Astrocyte of the cerebellum (primary cell): ENCODE results near the gene MTCL1.

ENCODE experiments used
- DNase-seq: peaks from one replicate; pipeline ENCODE4 v3.0.0-alpha.2; 2011; ENCODE audit warnings: low read depth
- H3K4me3 ChIP-seq: 2 replicates; pipeline ENCODE4 v1.5.1; 2011; ENCODE audit warnings: mild to moderate bottlenecking, low read depth, low read length, moderate library complexity
- CTCF ChIP-seq: IDR thresholded peaks from 2 replicates; pipeline ENCODE4 v1.5.1; 2012; ENCODE audit warnings: low read length, low read depth, moderate library complexity, mild to moderate bottlenecking; ENCODE audit errors: missing control alignments
- in situ Hi-C: cut with HindIII; loops from 2 replicates; pipeline ENCODE4 v1.10.0; 2017; ENCODE audit warnings: low sequenced_read_pairs

The MTCL1 gene

GRCh38 chr18:8696749-8697211 lies 8.6 kb upstream of the MTCL1 start:
- H3K4me3 ChIP-seq: no peak overlapping the region
- peak; percentile 94 for TF ChIP-seq CTCF
- in situ Hi-C loops: loop anchor here (5.0 kb wide), 2 partner anchors 39 to 51 kb away; no protein-coding TSS in a partner anchor
- no peak for DNase-seq

- no peak for DNase-seq
- TF ChIP-seq CTCF: no peak
- in situ Hi-C loops: loop anchor here (5.0 kb wide), 2 partner anchors 42 to 48 kb away; no protein-coding TSS in a partner anchor
- no peak overlapping the region for H3K4me3 ChIP-seq
Observed at GRCh38 chr18:8699126-8699525, 6.2 kb upstream of the MTCL1 start.

- DNase-seq: no peak
- in situ Hi-C loops: loop anchor here (5.0 kb wide), 2 partner anchors 43 to 47 kb away; no protein-coding TSS in a partner anchor
- TF ChIP-seq CTCF: no peak
- no peak overlapping the region for H3K4me3 ChIP-seq
Observed at GRCh38 chr18:8699948-8700347, 5.4 kb upstream of the MTCL1 start.

GRCh38 chr18:8701546-8702118 lies 3.7 kb upstream of the MTCL1 start:
- no peak for TF ChIP-seq CTCF
- in situ Hi-C loops: no loop called here
- no peak overlapping the region for H3K4me3 ChIP-seq
- no peak for DNase-seq

- no peak for DNase-seq
- no peak overlapping the region for H3K4me3 ChIP-seq
- in situ Hi-C loops: no loop called here
- no peak for TF ChIP-seq CTCF
Observed at GRCh38 chr18:8702668-8703067, 2.7 kb upstream of the MTCL1 start.

- no peak for DNase-seq
Observed at GRCh38 chr18:8703092-8703709, 2.2 kb upstream of the MTCL1 start.

More at GRCh38 chr18:8703092-8703709, 2.2 kb upstream of the MTCL1 start:
- no peak for TF ChIP-seq CTCF
- no peak overlapping the region for H3K4me3 ChIP-seq
- in situ Hi-C loops: no loop called here
